CD8-positive, alpha-beta memory T cell (primary cell): ENCODE data around the gene SSNA1. TPM values are rescaled to one million over a fixed set of nuclear protein-coding genes. Genes with fewer than 3 reads are reported as not detected.
A peak's percentile ranks its signal among the peaks of the same experiment; 100 is the strongest.

Experiments used
- CTCF ChIA-PET: fragments of 350-600 bp; sonication (Branson Sonifier 250); formaldehyde crosslinking; loops from one replicate; lab custom pipeline; 2021; ENCODE audit warnings: antibody characterized with exemption; lab: Charles Lee
- POLR2A ChIA-PET: fragments of 350-600 bp; sonication (Branson Sonifier 250); formaldehyde crosslinking; loops from one replicate; lab custom pipeline; 2021; ENCODE audit warnings: antibody characterized with exemption; lab: Charles Lee
- DNase-seq, 5 donors: peaks; one replicate each; pipeline versions ENCODE4 v3.0.0 to v3.0.0-alpha.2; 2020 to 2022; ENCODE audit warnings: mixed read lengths in 1 of 5
- H3K27ac ChIP-seq: one replicate; pipeline ENCODE4 v1.7.0; 2013; ENCODE audit warnings: low read depth, mild to moderate bottlenecking, low read length, moderate library complexity
- H3K27me3 ChIP-seq: 2 replicates; pipeline ENCODE4 v1.7.0; 2013; ENCODE audit warnings: low read length, mild to moderate bottlenecking; ENCODE audit not compliant: insufficient read depth, poor library complexity, severe bottlenecking
- H3K36me3 ChIP-seq: 2 replicates; pipeline ENCODE4 v1.7.0; 2013; ENCODE audit warnings: mild to moderate bottlenecking, low read length, moderate library complexity; ENCODE audit not compliant: insufficient read depth
- H3K4me1 ChIP-seq: 2 replicates; pipeline ENCODE4 v1.7.0; 2013; ENCODE audit warnings: mild to moderate bottlenecking, low read length, moderate library complexity; ENCODE audit not compliant: insufficient read depth
- H3K4me3 ChIP-seq: 2 replicates; pipeline ENCODE4 v1.7.0; 2013; ENCODE audit warnings: mild to moderate bottlenecking, low read length
- H3K9me3 ChIP-seq: 2 replicates; pipeline ENCODE4 v1.7.0; 2013; ENCODE audit warnings: mild to moderate bottlenecking, low read length
- H3K27ac Mint-ChIP-seq, 8 donors: one replicate each; pipeline ENCODE4 v1.8.0; 2020 to 2021; ENCODE audit warnings: mixed read lengths in 8 of 8, mild to moderate bottlenecking in 6 of 8, inconsistent platforms in 3 of 8, moderate library complexity in 3 of 8
- H3K27me3 Mint-ChIP-seq, 2 donors: one replicate each; pipeline ENCODE4 v1.8.0; 2020 to 2021; ENCODE audit warnings: mixed read lengths in 2 of 2, mild to moderate bottlenecking in 1 of 2, moderate library complexity in 1 of 2
- H3K36me3 Mint-ChIP-seq, 3 donors: one replicate each; pipeline ENCODE4 v1.8.0; 2020 to 2021; ENCODE audit warnings: mixed read lengths in 3 of 3, inconsistent platforms in 1 of 3, mild to moderate bottlenecking in 1 of 3
- H3K4me1 Mint-ChIP-seq, 3 donors: one replicate each; pipeline ENCODE4 v1.8.0; 2020 to 2021; ENCODE audit warnings: mixed read lengths in 3 of 3, inconsistent platforms in 1 of 3, mild to moderate bottlenecking in 1 of 3
- H3K4me3 Mint-ChIP-seq, 7 donors: one replicate each; pipeline ENCODE4 v1.8.0; 2020 to 2021; ENCODE audit warnings: mixed read lengths in 7 of 7, mild to moderate bottlenecking in 6 of 7, moderate library complexity in 4 of 7, inconsistent platforms in 2 of 7
- H3K9me3 Mint-ChIP-seq, 5 donors: one replicate each; pipeline ENCODE4 v1.8.0; 2020 to 2022; ENCODE audit warnings: mixed read lengths in 5 of 5, mild to moderate bottlenecking in 3 of 5, moderate library complexity in 2 of 5, inconsistent platforms in 1 of 5
- polyA plus RNA-seq: library from polyadenylated mRNA; unstranded; fragments of 300-500 nt; fragmentation: Illumina TruSeq; gene quantifications from one replicate; pipeline ENCODE4 v1.2.3, GENCODE V29; 2021
- total RNA-seq, 2 experiments: library from RNA; stranded (reverse); gene quantifications; one replicate each; pipeline ENCODE4 v1.2.3, GENCODE V29; 2021

The SSNA1 gene
- total and polyA plus RNA-seq, 3 experiments from 2014 or later, result 114 to 138 (median 118) TPM

GRCh38 chr9:137143459-137143858, 45.0 kb upstream of the SSNA1 start:
- Mint-ChIP-seq H3K36me3 (peaks cover 0 to 5% (median 0%) of the 10 kb centered on the region in 3 donors), H3K4me1 (peaks cover 0 to 4% (median 0%) of the 10 kb centered on the region in 3 donors), H3K27me3 (peaks cover 37 to 40% of the 10 kb centered on the region in 2 donors), H3K4me3 (no peak overlapping the region), H3K9me3 (peaks cover 0 to 4% (median 0%) of the 10 kb centered on the region in 5 donors), H3K27ac (no peak overlapping the region)
- Histone ChIP-seq H3K27ac (no peak overlapping the region), H3K36me3 (no peaks in the 10 kb centered on the region), H3K4me1 (no peaks in the 10 kb centered on the region), H3K4me3 (no peak overlapping the region), H3K27me3 (peaks cover 34% of the 10 kb centered on the region), H3K9me3 (no peaks in the 10 kb centered on the region)
- CTCF ChIA-PET, result no interaction called here
- POLR2A ChIA-PET, result no interaction called here
- no peak for DNase-seq

- no peaks in the 10 kb centered on the region for H3K9me3 Mint-ChIP-seq
- POLR2A ChIA-PET, result no interaction called here
- H3K4me1 ChIP-seq, result no peaks in the 10 kb centered on the region
- no peak for DNase-seq
- peaks cover 14% of the 10 kb centered on the region for H3K27me3 ChIP-seq
- H3K9me3 ChIP-seq, result no peaks in the 10 kb centered on the region
- no peak overlapping the region for H3K27ac Mint-ChIP-seq
- peaks cover 22 to 23% of the 10 kb centered on the region in 2 donors for H3K27me3 Mint-ChIP-seq
- H3K36me3 ChIP-seq, result no peaks in the 10 kb centered on the region
- no peak overlapping the region for H3K27ac ChIP-seq
- no peak overlapping the region for H3K4me3 Mint-ChIP-seq
- CTCF ChIA-PET, result no interaction called here
- no peaks in the 10 kb centered on the region for H3K4me1 Mint-ChIP-seq
- H3K4me3 ChIP-seq, result no peak overlapping the region
- peaks cover 0 to 5% (median 0%) of the 10 kb centered on the region in 3 donors for H3K36me3 Mint-ChIP-seq
Observed at GRCh38 chr9:137145731-137146526, 42.5 kb upstream of the SSNA1 start.

- Mint-ChIP-seq H3K4me1 (no peaks in the 10 kb centered on the region), H3K36me3 (peaks cover 0 to 5% (median 0%) of the 10 kb centered on the region in 3 donors), H3K9me3 (no peaks in the 10 kb centered on the region), H3K4me3 (no peak overlapping the region), H3K27ac (no peak overlapping the region), H3K27me3 (peaks cover 19 to 22% of the 10 kb centered on the region in 2 donors)
- ChIA-PET POLR2A (no interaction called here), CTCF (no interaction called here)
- no peak overlapping the region for H3K27ac ChIP-seq
- DNase-seq, result no peak
- no peaks in the 10 kb centered on the region for H3K9me3 ChIP-seq
- no peak overlapping the region for H3K4me3 ChIP-seq
- no peaks in the 10 kb centered on the region for H3K36me3 ChIP-seq
- H3K4me1 ChIP-seq, result no peaks in the 10 kb centered on the region
- peaks cover 10% of the 10 kb centered on the region for H3K27me3 ChIP-seq
Observed at GRCh38 chr9:137146527-137146918, 42.0 kb upstream of the SSNA1 start.

- no peaks in the 10 kb centered on the region for H3K36me3 ChIP-seq
- peaks cover 3% of the 10 kb centered on the region for H3K27me3 ChIP-seq
- Mint-ChIP-seq H3K4me3 (no peak overlapping the region), H3K4me1 (no peaks in the 10 kb centered on the region), H3K9me3 (no peaks in the 10 kb centered on the region), H3K36me3 (peaks cover 0 to 3% (median 0%) of the 10 kb centered on the region in 3 donors), H3K27ac (peak overlapping the region in 1 of 8 donors; percentile 39), H3K27me3 (peaks cover 12 to 15% of the 10 kb centered on the region in 2 donors)
- H3K4me1 ChIP-seq, result no peaks in the 10 kb centered on the region
- no peaks in the 10 kb centered on the region for H3K9me3 ChIP-seq
- ChIA-PET CTCF (no interaction called here), POLR2A (no interaction called here)
- no peak overlapping the region for H3K4me3 ChIP-seq
- DNase-seq, result no peak
- no peak overlapping the region for H3K27ac ChIP-seq
Observed at GRCh38 chr9:137147091-137147792, 41.2 kb upstream of the SSNA1 start.

- no peak overlapping the region for H3K27ac ChIP-seq
- CTCF ChIA-PET, result no interaction called here
- peaks cover 7 to 10% of the 10 kb centered on the region in 2 donors for H3K27me3 Mint-ChIP-seq
- H3K4me3 ChIP-seq, result no peak overlapping the region
- no peaks in the 10 kb centered on the region for H3K36me3 Mint-ChIP-seq
- H3K9me3 Mint-ChIP-seq, result no peaks in the 10 kb centered on the region
- H3K4me1 Mint-ChIP-seq, result no peaks in the 10 kb centered on the region
- no peaks in the 10 kb centered on the region for H3K4me1 ChIP-seq
- H3K27ac Mint-ChIP-seq, result peak overlapping the region in 1 of 8 donors; percentile 46
- H3K27me3 ChIP-seq, result peaks cover 3% of the 10 kb centered on the region
- H3K9me3 ChIP-seq, result no peaks in the 10 kb centered on the region
- POLR2A ChIA-PET, result no interaction called here
- no peak for DNase-seq
- H3K4me3 Mint-ChIP-seq, result no peak overlapping the region
- no peaks in the 10 kb centered on the region for H3K36me3 ChIP-seq
Observed at GRCh38 chr9:137147793-137148160, 40.7 kb upstream of the SSNA1 start.

- no peaks in the 10 kb centered on the region for H3K36me3 ChIP-seq
- peaks cover 7 to 10% of the 10 kb centered on the region in 2 donors for H3K27me3 Mint-ChIP-seq
- no peak for DNase-seq
- H3K27ac ChIP-seq, result no peak overlapping the region
- H3K27ac Mint-ChIP-seq, result no peak overlapping the region
- H3K36me3 Mint-ChIP-seq, result no peaks in the 10 kb centered on the region
- POLR2A ChIA-PET, result no interaction called here
- no peak overlapping the region for H3K4me3 Mint-ChIP-seq
- H3K4me3 ChIP-seq, result no peak overlapping the region
- H3K4me1 ChIP-seq, result no peaks in the 10 kb centered on the region
- H3K27me3 ChIP-seq, result peaks cover 3% of the 10 kb centered on the region
- no peaks in the 10 kb centered on the region for H3K9me3 ChIP-seq
- H3K9me3 Mint-ChIP-seq, result no peaks in the 10 kb centered on the region
- CTCF ChIA-PET, result no interaction called here
- H3K4me1 Mint-ChIP-seq, result no peaks in the 10 kb centered on the region
Observed at GRCh38 chr9:137148242-137148641, 40.2 kb upstream of the SSNA1 start.

- no peak overlapping the region for H3K27ac Mint-ChIP-seq
- H3K36me3 Mint-ChIP-seq, result no peaks in the 10 kb centered on the region
- ChIA-PET POLR2A (no interaction called here), CTCF (interaction anchor here (1.7 kb wide), 1 partner anchor 42 kb away, joined by 4 read pairs; no protein-coding TSS in a partner anchor)
- H3K9me3 ChIP-seq, result no peaks in the 10 kb centered on the region
- no peak overlapping the region for H3K4me3 ChIP-seq
- H3K4me1 ChIP-seq, result no peaks in the 10 kb centered on the region
- no peaks in the 10 kb centered on the region for H3K36me3 ChIP-seq
- H3K27me3 ChIP-seq, result peaks cover 2% of the 10 kb centered on the region
- peaks cover 7% of the 10 kb centered on the region in 2 donors for H3K27me3 Mint-ChIP-seq
- H3K9me3 Mint-ChIP-seq, result no peaks in the 10 kb centered on the region
- no peaks in the 10 kb centered on the region for H3K4me1 Mint-ChIP-seq
- H3K4me3 Mint-ChIP-seq, result no peak overlapping the region
- H3K27ac ChIP-seq, result no peak overlapping the region
- no peak for DNase-seq
Observed at GRCh38 chr9:137148661-137149060, 39.8 kb upstream of the SSNA1 start.

- H3K9me3 Mint-ChIP-seq, result no peaks in the 10 kb centered on the region
- no peaks in the 10 kb centered on the region for H3K4me1 Mint-ChIP-seq
- no peak overlapping the region for H3K27ac Mint-ChIP-seq
- ChIA-PET CTCF (interaction anchor here (0.7 to 1.7 kb wide), 3 partner anchors 25 to 87 kb away, joined by 3 to 4 read pairs (median 3); no protein-coding TSS in a partner anchor), POLR2A (no interaction called here)
- no peak for DNase-seq
- Histone ChIP-seq H3K4me3 (no peak overlapping the region), H3K27me3 (no peaks in the 10 kb centered on the region), H3K27ac (peak overlapping the region; percentile 38), H3K36me3 (no peaks in the 10 kb centered on the region), H3K4me1 (no peaks in the 10 kb centered on the region), H3K9me3 (no peaks in the 10 kb centered on the region)
- H3K36me3 Mint-ChIP-seq, result no peaks in the 10 kb centered on the region
- H3K27me3 Mint-ChIP-seq, result peaks cover 2 to 7% of the 10 kb centered on the region in 2 donors
- H3K4me3 Mint-ChIP-seq, result no peak overlapping the region
Observed at GRCh38 chr9:137149363-137149762, 39.1 kb upstream of the SSNA1 start.
